ENCODE results near the gene CCDC175. TPM values are rescaled to one million over a fixed set of nuclear protein-coding genes. Genes with fewer than 3 reads are reported as not detected.

CCDC175 gene
- total RNA-seq, 4 donors from 2014 or later, result not detected

- Histone ChIP-seq H3K27me3 (no peaks in the 10 kb centered on the region), H3K27ac (no peak overlapping the region), H3K36me3 (no peaks in the 10 kb centered on the region), H3K9me3 (no peaks in the 10 kb centered on the region), H3K4me1 (peaks cover 4% of the 10 kb centered on the region in 2 donors), H3K4me3 (no peak overlapping the region)
- no peak for ATAC-seq
- intact Hi-C loops (cut with DNase I; ENCODE audit: low total_unique reads), result no loop called here
- TF ChIP-seq POLR2A (IDR thresholded peaks at IDR 0.05) (no peak), CTCF (IDR thresholded peaks at IDR 0.05 in 4 of 5, conservative IDR thresholded peaks at IDR 0.05 in 1 of 5) (no peak)
- in situ Hi-C loops (cut with MboI; ENCODE audit: low sequenced_read_pairs in 4 of 4), result no loop called here
- DNase-seq, result no peak
These were observed 47.4 kb downstream of the CCDC175 start for GRCh38 chr14:59529189-59529588.

- in situ Hi-C loops (cut with MboI; ENCODE audit: low sequenced_read_pairs in 4 of 4), result no loop called here
- no peaks in the 10 kb centered on the region for H3K27me3 ChIP-seq
- no peak for DNase-seq
- TF ChIP-seq CTCF (IDR thresholded peaks at IDR 0.05 in 4 of 5, conservative IDR thresholded peaks at IDR 0.05 in 1 of 5) (no peak), POLR2A (IDR thresholded peaks at IDR 0.05) (no peak)
- no peak overlapping the region for H3K27ac ChIP-seq
- no peak overlapping the region for H3K4me3 ChIP-seq
- H3K36me3 ChIP-seq, result no peaks in the 10 kb centered on the region
- no peak for ATAC-seq
- intact Hi-C loops (cut with DNase I; ENCODE audit: low total_unique reads), result no loop called here
- no peaks in the 10 kb centered on the region for H3K9me3 ChIP-seq
- H3K4me1 ChIP-seq, result no peaks in the 10 kb centered on the region
These were observed 56.4 kb downstream of the CCDC175 start for GRCh38 chr14:59520224-59520623.

- H3K27me3 ChIP-seq, result no peaks in the 10 kb centered on the region
- H3K4me1 ChIP-seq, result no peaks in the 10 kb centered on the region
- ATAC-seq (no peak), DNase-seq (no peak)
- intact Hi-C loops (cut with DNase I; ENCODE audit: low total_unique reads) (no loop called here), in situ Hi-C loops (cut with MboI; ENCODE audit: low sequenced_read_pairs in 4 of 4) (no loop called here)
- no peaks in the 10 kb centered on the region for H3K36me3 ChIP-seq
- H3K4me3 ChIP-seq, result no peak overlapping the region
- H3K9me3 ChIP-seq, result no peaks in the 10 kb centered on the region
- TF ChIP-seq POLR2A (IDR thresholded peaks at IDR 0.05) (no peak), CTCF (IDR thresholded peaks at IDR 0.05 in 4 of 5, conservative IDR thresholded peaks at IDR 0.05 in 1 of 5) (peak in 1 of 5 experiments; percentile 25)
- H3K27ac ChIP-seq, result no peak overlapping the region
These were observed 64.6 kb downstream of the CCDC175 start for GRCh38 chr14:59511916-59512575.

GRCh38 chr14:59510966-59511365 is 65.6 kb downstream of the CCDC175 start:
- no peaks in the 10 kb centered on the region for H3K9me3 ChIP-seq
- in situ Hi-C loops (cut with MboI; ENCODE audit: low sequenced_read_pairs in 4 of 4) (no loop called here), intact Hi-C loops (cut with DNase I; ENCODE audit: low total_unique reads) (no loop called here)
- H3K36me3 ChIP-seq, result no peaks in the 10 kb centered on the region
- TF ChIP-seq CTCF (IDR thresholded peaks at IDR 0.05 in 4 of 5, conservative IDR thresholded peaks at IDR 0.05 in 1 of 5) (no peak), POLR2A (IDR thresholded peaks at IDR 0.05) (no peak)
- ATAC-seq (no peak), DNase-seq (no peak)
- H3K4me3 ChIP-seq, result no peak overlapping the region
- H3K27ac ChIP-seq, result no peak overlapping the region
- no peaks in the 10 kb centered on the region for H3K4me1 ChIP-seq
- H3K27me3 ChIP-seq, result no peaks in the 10 kb centered on the region

GRCh38 chr14:59510001-59510400 is 66.6 kb downstream of the CCDC175 start:
- Histone ChIP-seq H3K27ac (no peak overlapping the region), H3K4me1 (no peaks in the 10 kb centered on the region), H3K9me3 (no peaks in the 10 kb centered on the region), H3K27me3 (no peaks in the 10 kb centered on the region), H3K4me3 (no peak overlapping the region), H3K36me3 (peaks cover 0 to under 1% of the 10 kb centered on the region in 2 donors)
- TF ChIP-seq POLR2A (IDR thresholded peaks at IDR 0.05), result no peak
- no peak for TF ChIP-seq CTCF (IDR thresholded peaks at IDR 0.05 in 4 of 5, conservative IDR thresholded peaks at IDR 0.05 in 1 of 5)
- in situ Hi-C loops (cut with MboI; ENCODE audit: low sequenced_read_pairs in 4 of 4) (no loop called here), intact Hi-C loops (cut with DNase I; ENCODE audit: low total_unique reads) (no loop called here)
- no peak for DNase-seq
- ATAC-seq, result no peak

Data from gastrocnemius medialis (tissue), 4 donors.